Measurements from ENCODE around the gene KCNRG. TPM values are rescaled to one million over a fixed set of nuclear protein-coding genes. Genes with fewer than 3 reads are reported as not detected.
"Not testable (repeated sequence)": the region's sequence is repeated elsewhere in the genome, so short reads cannot be mapped to it uniquely, and the experiment has no call there.

The KCNRG gene
- total and polyA plus RNA-seq, 7 experiments from 2014 or later = 0.29 to 0.97 (median 0.57) TPM

GRCh38 chr13:50060718-50061117 lies 45.5 kb downstream of the KCNRG start:
- DNase-seq (no peak), ATAC-seq (no peak)
- Histone ChIP-seq H3K4me1 (ENCODE audit: control insufficient read depth in 2 of 2, insufficient read depth in 2 of 2, low read length in 2 of 2) (no peaks in the 10 kb centered on the region), H3K4me3 (ENCODE audit: low read length) (no peak overlapping the region), H3K27me3 (ENCODE audit: control insufficient read depth in 2 of 2, insufficient read depth in 2 of 2, low read length in 2 of 2) (no peaks in the 10 kb centered on the region), H3K36me3 (ENCODE audit: control insufficient read depth in 2 of 3, insufficient read depth in 3 of 3, low read length in 3 of 3) (no peaks in the 10 kb centered on the region), H3K27ac (ENCODE audit: low read depth, low read length) (no peak overlapping the region), H3K9me3 (ENCODE audit: control insufficient read depth in 2 of 3, low read length in 3 of 3) (no peaks in the 10 kb centered on the region)
- Mint-ChIP-seq H3K4me3 (no peak overlapping the region), H3K4me1 (peaks cover 0 to 31% (median 5%) of the 10 kb centered on the region in 7 donors), H3K27ac (peak overlapping the region in 1 of 9 donors; percentile 0), H3K36me3 (peaks cover 0 to 23% (median 9%) of the 10 kb centered on the region in 5 donors), H3K27me3 (no peaks in the 10 kb centered on the region), H3K9me3 (no peaks in the 10 kb centered on the region)
- intact Hi-C loops (cut with micrococcal nuclease) = no loop called here
- ChIA-PET POLR2A (interaction anchor here (0.6 kb wide), 1 partner anchor 937 kb away, joined by 3 read pairs; no protein-coding TSS in a partner anchor), CTCF (no interaction called here)

- H3K4me3 Mint-ChIP-seq; H3K27me3 Mint-ChIP-seq; intact Hi-C loops (cut with micrococcal nuclease); H3K27ac ChIP-seq (ENCODE audit: low read depth, low read length); DNase-seq; H3K27ac Mint-ChIP-seq; H3K27me3 ChIP-seq (ENCODE audit: control insufficient read depth in 2 of 2, insufficient read depth in 2 of 2, low read length in 2 of 2); H3K4me3 ChIP-seq (ENCODE audit: low read length); H3K4me1 ChIP-seq (ENCODE audit: control insufficient read depth in 2 of 2, insufficient read depth in 2 of 2, low read length in 2 of 2); H3K9me3 ChIP-seq (ENCODE audit: control insufficient read depth in 2 of 3, low read length in 3 of 3); POLR2A ChIA-PET; H3K9me3 Mint-ChIP-seq; H3K36me3 ChIP-seq (ENCODE audit: control insufficient read depth in 2 of 3, insufficient read depth in 3 of 3, low read length in 3 of 3); ATAC-seq: not testable (repeated sequence)
- CTCF ChIA-PET = interaction anchor here (0.6 kb wide), 1 partner anchor 14 kb away, joined by 3 read pairs; no protein-coding TSS in a partner anchor
- H3K4me1 Mint-ChIP-seq = peaks cover 0 to 31% (median 0%) of the 10 kb centered on the region in 7 donors
- H3K36me3 Mint-ChIP-seq = peaks cover 0 to 25% (median 4%) of the 10 kb centered on the region in 5 donors
These were observed 47.1 kb downstream of the KCNRG start for GRCh38 chr13:50062336-50062735.

- ChIA-PET CTCF (interaction anchor here (0.7 kb wide), 1 partner anchor 447 kb away, joined by 5 read pairs; no protein-coding TSS in a partner anchor), POLR2A (no interaction called here)
- Histone ChIP-seq H3K9me3 (ENCODE audit: control insufficient read depth in 2 of 3, low read length in 3 of 3) (no peaks in the 10 kb centered on the region), H3K27ac (ENCODE audit: low read depth, low read length) (no peak overlapping the region), H3K27me3 (ENCODE audit: control insufficient read depth in 2 of 2, insufficient read depth in 2 of 2, low read length in 2 of 2) (no peaks in the 10 kb centered on the region), H3K36me3 (ENCODE audit: control insufficient read depth in 2 of 3, insufficient read depth in 3 of 3, low read length in 3 of 3) (no peaks in the 10 kb centered on the region), H3K4me3 (ENCODE audit: low read length) (no peak overlapping the region), H3K4me1 (ENCODE audit: control insufficient read depth in 2 of 2, insufficient read depth in 2 of 2, low read length in 2 of 2) (no peaks in the 10 kb centered on the region)
- H3K9me3 Mint-ChIP-seq = peaks cover 0 to 1% (median 0%) of the 10 kb centered on the region in 11 donors
- intact Hi-C loops (cut with micrococcal nuclease) = no loop called here
- no peaks in the 10 kb centered on the region for H3K27me3 Mint-ChIP-seq
- no peak overlapping the region for H3K4me3 Mint-ChIP-seq
- H3K4me1 Mint-ChIP-seq = peaks cover 0 to 33% (median 0%) of the 10 kb centered on the region in 7 donors
- no peak overlapping the region for H3K27ac Mint-ChIP-seq
- ATAC-seq (no peak), DNase-seq (no peak)
- peaks cover 0 to 18% (median 4%) of the 10 kb centered on the region in 5 donors for H3K36me3 Mint-ChIP-seq
These were observed 50.5 kb downstream of the KCNRG start for GRCh38 chr13:50065712-50066111.

GRCh38 chr13:50068508-50068907 lies 53.3 kb downstream of the KCNRG start:
- Mint-ChIP-seq H3K9me3 (peaks cover 0 to 1% (median 0%) of the 10 kb centered on the region in 11 donors), H3K27ac (peak overlapping the region in 1 of 9 donors; percentile 33), H3K4me3 (no peak overlapping the region), H3K36me3 (peaks cover 0 to 18% (median 4%) of the 10 kb centered on the region in 5 donors), H3K4me1 (peaks cover 0 to 51% (median 2%) of the 10 kb centered on the region in 7 donors), H3K27me3 (peaks cover 0 to 5% (median 0%) of the 10 kb centered on the region in 5 donors)
- DNase-seq = no peak
- no peak overlapping the region for H3K4me3 ChIP-seq (ENCODE audit: low read length)
- intact Hi-C loops (cut with micrococcal nuclease) = no loop called here
- ATAC-seq = no peak
- H3K4me1 ChIP-seq (ENCODE audit: control insufficient read depth in 2 of 2, insufficient read depth in 2 of 2, low read length in 2 of 2) = no peaks in the 10 kb centered on the region
- H3K9me3 ChIP-seq (ENCODE audit: control insufficient read depth in 2 of 3, low read length in 3 of 3) = no peaks in the 10 kb centered on the region
- ChIA-PET POLR2A (interaction anchor here (0.6 kb wide), 1 partner anchor 1288 kb away, joined by 3 read pairs; no protein-coding TSS in a partner anchor), CTCF (interaction anchor here (0.6 to 0.8 kb wide), 2 partner anchors 91 to 1791 kb away, joined by 3 to 4 read pairs; no protein-coding TSS in a partner anchor)
- no peaks in the 10 kb centered on the region for H3K27me3 ChIP-seq (ENCODE audit: control insufficient read depth in 2 of 2, insufficient read depth in 2 of 2, low read length in 2 of 2)
- no peaks in the 10 kb centered on the region for H3K36me3 ChIP-seq (ENCODE audit: control insufficient read depth in 2 of 3, insufficient read depth in 3 of 3, low read length in 3 of 3)
- no peak overlapping the region for H3K27ac ChIP-seq (ENCODE audit: low read depth, low read length)

GRCh38 chr13:50069261-50069660 lies 54.0 kb downstream of the KCNRG start:
- H3K27ac ChIP-seq (ENCODE audit: low read depth, low read length) = no peak overlapping the region
- H3K27ac Mint-ChIP-seq = no peak overlapping the region
- peaks cover 0 to 5% (median 0%) of the 10 kb centered on the region in 5 donors for H3K27me3 Mint-ChIP-seq
- POLR2A ChIA-PET = interaction anchor here (1.0 to 1.1 kb wide), 2 partner anchors 55 to 72 kb away, joined by 3 read pairs; partner anchors contain the start of gene TRIM13
- ATAC-seq = no peak
- CTCF ChIA-PET = interaction anchor here (0.6 to 0.8 kb wide), 2 partner anchors 92 to 147 kb away, joined by 3 to 4 read pairs; no protein-coding TSS in a partner anchor
- intact Hi-C loops (cut with micrococcal nuclease) = no loop called here
- peaks cover 0 to 18% (median 4%) of the 10 kb centered on the region in 5 donors for H3K36me3 Mint-ChIP-seq
- peaks cover 0 to 55% (median 4%) of the 10 kb centered on the region in 7 donors for H3K4me1 Mint-ChIP-seq
- peaks cover 0 to 1% (median 0%) of the 10 kb centered on the region in 11 donors for H3K9me3 Mint-ChIP-seq
- no peaks in the 10 kb centered on the region for H3K4me1 ChIP-seq (ENCODE audit: control insufficient read depth in 2 of 2, insufficient read depth in 2 of 2, low read length in 2 of 2)
- no peak overlapping the region for H3K4me3 ChIP-seq (ENCODE audit: low read length)
- no peaks in the 10 kb centered on the region for H3K9me3 ChIP-seq (ENCODE audit: control insufficient read depth in 2 of 3, low read length in 3 of 3)
- no peak overlapping the region for H3K4me3 Mint-ChIP-seq
- no peak for DNase-seq
- no peaks in the 10 kb centered on the region for H3K36me3 ChIP-seq (ENCODE audit: control insufficient read depth in 2 of 3, insufficient read depth in 3 of 3, low read length in 3 of 3)
- no peaks in the 10 kb centered on the region for H3K27me3 ChIP-seq (ENCODE audit: control insufficient read depth in 2 of 2, insufficient read depth in 2 of 2, low read length in 2 of 2)

- no peak overlapping the region for H3K27ac Mint-ChIP-seq
- H3K27ac ChIP-seq (ENCODE audit: low read depth, low read length) = no peak overlapping the region
- ChIA-PET CTCF (interaction anchor here (0.7 kb wide), 1 partner anchor 1856 kb away, joined by 3 read pairs; no protein-coding TSS in a partner anchor), POLR2A (interaction anchor here (1.1 kb wide), 1 partner anchor 73 kb away, joined by 3 read pairs; the partner anchor contains the start of gene TRIM13)
- no peaks in the 10 kb centered on the region for H3K27me3 ChIP-seq (ENCODE audit: control insufficient read depth in 2 of 2, insufficient read depth in 2 of 2, low read length in 2 of 2)
- no peak overlapping the region for H3K4me3 Mint-ChIP-seq
- H3K4me1 Mint-ChIP-seq = peaks cover 0 to 60% (median 4%) of the 10 kb centered on the region in 7 donors
- intact Hi-C loops (cut with micrococcal nuclease) = no loop called here
- peaks cover 0 to 1% (median 0%) of the 10 kb centered on the region in 11 donors for H3K9me3 Mint-ChIP-seq
- no peak for DNase-seq
- H3K36me3 Mint-ChIP-seq = peaks cover 0 to 18% (median 4%) of the 10 kb centered on the region in 5 donors
- H3K36me3 ChIP-seq (ENCODE audit: control insufficient read depth in 2 of 3, insufficient read depth in 3 of 3, low read length in 3 of 3) = no peaks in the 10 kb centered on the region
- no peaks in the 10 kb centered on the region for H3K4me1 ChIP-seq (ENCODE audit: control insufficient read depth in 2 of 2, insufficient read depth in 2 of 2, low read length in 2 of 2)
- H3K27me3 Mint-ChIP-seq = peaks cover 0 to 5% (median 0%) of the 10 kb centered on the region in 5 donors
- no peaks in the 10 kb centered on the region for H3K9me3 ChIP-seq (ENCODE audit: control insufficient read depth in 2 of 3, low read length in 3 of 3)
- no peak for ATAC-seq
- no peak overlapping the region for H3K4me3 ChIP-seq (ENCODE audit: low read length)
These were observed 54.9 kb downstream of the KCNRG start for GRCh38 chr13:50070186-50070585.

Measured in naive thymus-derived CD4-positive, alpha-beta T cell (primary cell).